Cerebellar cortex (tissue), 1 donor: Measurements from ENCODE around the gene AGPAT3.
A peak's percentile ranks its signal among the peaks of the same experiment; 100 is the strongest.

Experiments used
- DNase-seq: peaks from one replicate; pipeline ENCODE4 v3.0.0-alpha.2; 2015; ENCODE audit warnings: low spot score

AGPAT3 gene

GRCh38 chr21:43938751-43939442, 73.9 kb downstream of the AGPAT3 start:
- DNase-seq, result peak; percentile 57

- DNase-seq, result no peak
Observed at GRCh38 chr21:43939443-43940328, 74.7 kb downstream of the AGPAT3 start.

GRCh38 chr21:43940329-43941050, 75.5 kb downstream of the AGPAT3 start:
- DNase-seq, result no peak

GRCh38 chr21:43942201-43942600, 77.2 kb downstream of the AGPAT3 start:
- no peak for DNase-seq

GRCh38 chr21:43942621-43943020, 77.6 kb downstream of the AGPAT3 start:
- DNase-seq, result no peak

GRCh38 chr21:43943512-43944077, 78.6 kb downstream of the AGPAT3 start:
- DNase-seq, result no peak

GRCh38 chr21:43944078-43944633, 79.1 kb downstream of the AGPAT3 start:
- no peak for DNase-seq

- DNase-seq, result no peak
Observed at GRCh38 chr21:43944757-43945156, 79.7 kb downstream of the AGPAT3 start.

GRCh38 chr21:43948740-43949498, 83.9 kb downstream of the AGPAT3 start:
- DNase-seq, result no peak

- DNase-seq, result no peak
Observed at GRCh38 chr21:43949499-43950208, 84.6 kb downstream of the AGPAT3 start.

- no peak for DNase-seq
Observed at GRCh38 chr21:43950481-43950880, 85.5 kb downstream of the AGPAT3 start.

- DNase-seq, result no peak
Observed at GRCh38 chr21:43950936-43951335, 85.9 kb downstream of the AGPAT3 start.

- DNase-seq, result no peak
Observed at GRCh38 chr21:43951911-43952703, 87.1 kb downstream of the AGPAT3 start.

- DNase-seq, result peak; percentile 63
Observed at GRCh38 chr21:43953021-43953420, 88.0 kb downstream of the AGPAT3 start.

GRCh38 chr21:43954042-43954441, 89.0 kb downstream of the AGPAT3 start:
- DNase-seq, result no peak

- DNase-seq, result no peak
Observed at GRCh38 chr21:43954896-43955295, 89.9 kb downstream of the AGPAT3 start.

- no peak for DNase-seq
Observed at GRCh38 chr21:43956019-43956669, 91.1 kb downstream of the AGPAT3 start.

- no peak for DNase-seq
Observed at GRCh38 chr21:43956670-43957035, 91.6 kb downstream of the AGPAT3 start.

- no peak for DNase-seq
Observed at GRCh38 chr21:43957128-43957571, 92.1 kb downstream of the AGPAT3 start.
